Mesendoderm (in vitro differentiated cells): ENCODE measurements around the gene SLC49A3.
"Not testable (repeated sequence)": the region's sequence is repeated elsewhere in the genome, so short reads cannot be mapped to it uniquely, and the experiment has no call there.

Experiments
- DNase-seq: peaks from one replicate; pipeline ENCODE4 v3.0.0; 2013
- H2AK5ac ChIP-seq: 2 replicates; pipeline ENCODE4 v1.6.1; 2013; ENCODE audit warnings: low read length, inconsistent platforms
- H2BK120ac ChIP-seq: 2 replicates; pipeline ENCODE4 v1.6.1; 2013; ENCODE audit warnings: low read depth, mild to moderate bottlenecking, low read length, moderate library complexity, mixed read lengths
- H2BK15ac ChIP-seq: replicated peaks from 2 replicates; pipeline ENCODE4 v1.6.1; 2013; ENCODE audit warnings: low read depth, mild to moderate bottlenecking, moderate library complexity
- H2BK5ac ChIP-seq: 2 replicates; pipeline ENCODE4 v1.6.1; 2013; ENCODE audit warnings: low read length, inconsistent platforms
- H3K18ac ChIP-seq: 2 replicates; pipeline ENCODE4 v1.6.1; 2013; ENCODE audit warnings: mild to moderate bottlenecking, low read length, mixed read lengths
- H3K23ac ChIP-seq: one replicate; pipeline ENCODE4 v1.6.1; 2013; ENCODE audit warnings: low read length
- H3K27ac ChIP-seq: 2 replicates; pipeline ENCODE4 v1.5.1; 2013; ENCODE audit warnings: low read depth, mild to moderate bottlenecking, inconsistent platforms, low read length, moderate library complexity
- H3K27me3 ChIP-seq: 2 replicates; pipeline ENCODE4 v1.6.1; 2013; ENCODE audit warnings: low read length, control low read depth, mild to moderate bottlenecking, inconsistent platforms; ENCODE audit not compliant: insufficient read depth, poor library complexity
- H3K36me3 ChIP-seq: 2 replicates; pipeline ENCODE4 v1.6.1; 2013; ENCODE audit warnings: low read length, inconsistent platforms; ENCODE audit not compliant: control insufficient read depth, insufficient read depth
- H3K4ac ChIP-seq: one replicate; pipeline ENCODE4 v1.6.1; 2013; ENCODE audit warnings: low read depth, mild to moderate bottlenecking, low read length, moderate library complexity
- H3K4me1 ChIP-seq: 2 replicates; pipeline ENCODE4 v1.6.1; 2013; ENCODE audit warnings: low read depth, low read length, inconsistent platforms; ENCODE audit not compliant: control insufficient read depth
- H3K4me2 ChIP-seq: 2 replicates; pipeline ENCODE4 v1.6.1; 2013; ENCODE audit warnings: low read length
- H3K4me3 ChIP-seq: 2 replicates; pipeline ENCODE4 v1.5.1; 2013; ENCODE audit warnings: mild to moderate bottlenecking, low read length
- H3K56ac ChIP-seq: one replicate; pipeline ENCODE4 v1.6.1; 2013; ENCODE audit warnings: low read length
- H3K79me1 ChIP-seq: 2 replicates; pipeline ENCODE4 v1.6.1; 2013; ENCODE audit warnings: low read length, inconsistent platforms
- H3K79me2 ChIP-seq: 2 replicates; pipeline ENCODE4 v1.6.1; 2013; ENCODE audit warnings: mild to moderate bottlenecking, low read length; ENCODE audit not compliant: control insufficient read depth, insufficient read depth
- H3K9ac ChIP-seq: 2 replicates; pipeline ENCODE4 v1.6.1; 2013; ENCODE audit warnings: low read length, inconsistent platforms
- H4K5ac ChIP-seq: one replicate; pipeline ENCODE4 v1.6.1; 2013; ENCODE audit warnings: low read length
- H4K8ac ChIP-seq: one replicate; pipeline ENCODE4 v1.6.1; 2013; ENCODE audit warnings: low read depth, mild to moderate bottlenecking, control low read depth, low read length, moderate library complexity
- WGBS: extraction: QIAGEN DNeasy Blood & Tissue Kit; methylation state at CpG from one replicate; pipeline ENCODE4 v1.1.7; 2013; ENCODE audit warnings: low lambda C conversion rate, missing lambda C conversion rate; ENCODE audit not compliant: insufficient coverage; ENCODE audit errors: extremely low coverage; 5-methylcytosine and 5-hydroxymethylcytosine counted together

The SLC49A3 gene

DNA sequence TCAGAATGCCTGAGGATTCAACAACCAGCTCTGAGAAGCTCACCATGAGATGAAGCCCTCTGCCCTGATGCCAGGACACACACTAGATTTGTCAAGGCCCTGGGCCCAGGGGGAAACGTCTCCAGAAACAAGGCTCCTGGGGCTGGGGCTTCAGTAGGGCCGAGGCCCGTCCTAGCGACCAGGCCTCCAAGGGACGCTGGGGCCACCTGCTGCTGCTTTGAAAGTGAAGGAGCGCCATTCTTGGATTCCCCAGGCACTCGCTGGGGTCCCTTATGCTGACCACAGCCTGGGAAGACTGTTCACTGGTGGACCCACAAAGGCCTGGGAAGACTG, 39.7 kb downstream of the SLC49A3 start:
- Histone ChIP-seq H3K4me3 (no peak overlapping the region), H3K27ac (no peak overlapping the region), H4K8ac (no peak overlapping the region), H3K4me1 (no peaks in the 10 kb centered on the region), H3K4ac (no peak overlapping the region), H2BK120ac (no peak overlapping the region), H3K9ac (no peak overlapping the region), H3K18ac (no peak overlapping the region), H2BK5ac (no peak overlapping the region), H3K79me2 (no peaks in the 10 kb centered on the region), H2BK15ac (no peak overlapping the region), H3K79me1 (no peaks in the 10 kb centered on the region), H3K4me2 (no peak overlapping the region), H3K56ac (no peak overlapping the region), H2AK5ac (no peak overlapping the region), H3K36me3 (no peaks in the 10 kb centered on the region), H4K5ac (no peak overlapping the region), H3K27me3 (no peaks in the 10 kb centered on the region), H3K23ac (no peak overlapping the region)
- DNase-seq = no peak
- WGBS = no CpG with 5 or more reads among the region's 7 CpGs

DNA sequence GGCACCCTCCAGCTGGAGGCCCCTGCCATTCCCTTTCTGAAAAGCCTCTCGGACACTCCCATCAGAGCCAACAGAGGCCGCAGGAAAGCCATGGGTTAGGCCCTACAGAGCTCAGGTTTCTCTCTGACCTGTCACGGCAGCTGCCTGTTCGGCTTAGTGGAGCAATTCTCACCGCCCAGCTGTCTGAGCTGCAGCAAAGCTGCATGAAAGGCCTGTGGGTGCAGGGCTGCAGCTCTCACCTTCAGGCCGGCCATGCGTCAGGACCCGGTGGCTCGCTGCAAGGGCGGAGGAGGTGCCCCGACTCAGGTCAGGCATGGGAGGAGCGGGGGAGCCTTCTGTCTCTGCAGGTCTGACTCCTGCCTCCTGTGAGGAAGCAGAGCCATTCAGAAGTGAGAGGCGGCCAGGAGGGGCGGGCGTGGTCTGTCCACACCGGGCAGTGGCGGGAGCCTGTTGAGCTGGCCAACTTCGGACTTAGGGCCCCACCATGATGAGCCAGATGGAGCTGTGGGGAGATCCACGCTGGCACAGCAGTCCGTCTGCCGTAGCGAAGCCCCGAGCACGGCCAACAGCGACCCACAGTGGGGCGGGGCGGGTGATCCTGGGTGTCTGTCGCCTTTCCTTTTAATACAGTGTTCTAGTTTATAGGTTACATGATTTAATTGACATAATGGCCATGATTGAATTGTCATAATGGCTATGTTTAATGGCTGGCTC, 40.2 kb downstream of the SLC49A3 start:
- Histone ChIP-seq H4K8ac (no peak overlapping the region), H3K79me1 (no peaks in the 10 kb centered on the region), H3K4ac (no peak overlapping the region), H4K5ac (no peak overlapping the region), H3K79me2 (no peaks in the 10 kb centered on the region), H3K4me3 (no peak overlapping the region), H3K9ac (no peak overlapping the region), H3K4me1 (no peaks in the 10 kb centered on the region), H2BK15ac (no peak overlapping the region), H3K36me3 (no peaks in the 10 kb centered on the region), H2BK120ac (no peak overlapping the region), H3K56ac (no peak overlapping the region), H2BK5ac (no peak overlapping the region), H3K27me3 (no peaks in the 10 kb centered on the region), H3K27ac (no peak overlapping the region), H3K4me2 (no peak overlapping the region), H3K23ac (no peak overlapping the region), H2AK5ac (no peak overlapping the region), H3K18ac (no peak overlapping the region)
- no CpG with 5 or more reads among the region's 28 CpGs for WGBS
- peak; percentile 22 for DNase-seq

DNA sequence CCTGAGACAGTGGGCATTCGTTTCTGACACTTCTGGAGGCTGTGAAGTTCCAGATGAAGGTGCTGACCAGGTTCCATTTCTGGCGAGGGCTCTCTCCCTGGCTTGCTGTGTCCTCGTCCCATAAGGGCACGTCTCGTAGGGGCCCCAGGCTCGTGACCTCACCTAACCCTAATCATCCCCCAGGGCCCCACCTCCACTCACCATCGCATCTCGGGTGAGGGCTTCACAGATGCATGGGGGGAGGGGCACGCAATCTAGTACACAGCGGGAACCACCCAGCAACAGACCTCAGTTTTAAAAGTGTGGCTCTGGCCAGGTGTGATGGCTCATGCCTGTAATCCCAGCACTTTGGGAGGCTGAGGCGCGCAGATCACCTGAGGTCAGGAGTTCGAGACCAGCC, 41.5 kb downstream of the SLC49A3 start:
- no peaks in the 10 kb centered on the region for H3K79me1 ChIP-seq
- no peak overlapping the region for H3K9ac ChIP-seq
- no peak overlapping the region for H3K27ac ChIP-seq
- no peak overlapping the region for H2BK15ac ChIP-seq
- H2BK5ac ChIP-seq = no peak overlapping the region
- H3K4ac ChIP-seq = no peak overlapping the region
- no peak overlapping the region for H3K18ac ChIP-seq
- H2BK120ac ChIP-seq = no peak overlapping the region
- H4K8ac ChIP-seq = no peak overlapping the region
- no peaks in the 10 kb centered on the region for H3K4me1 ChIP-seq
- H3K23ac ChIP-seq = no peak overlapping the region
- DNase-seq = no peak
- H3K36me3 ChIP-seq = no peaks in the 10 kb centered on the region
- H3K56ac ChIP-seq = no peak overlapping the region
- no peak overlapping the region for H3K4me2 ChIP-seq
- no peak overlapping the region for H2AK5ac ChIP-seq
- no peak overlapping the region for H4K5ac ChIP-seq
- no peak overlapping the region for H3K4me3 ChIP-seq
- no CpG with 5 or more reads among the region's 13 CpGs for WGBS
- no peaks in the 10 kb centered on the region for H3K79me2 ChIP-seq
- no peaks in the 10 kb centered on the region for H3K27me3 ChIP-seq

DNA sequence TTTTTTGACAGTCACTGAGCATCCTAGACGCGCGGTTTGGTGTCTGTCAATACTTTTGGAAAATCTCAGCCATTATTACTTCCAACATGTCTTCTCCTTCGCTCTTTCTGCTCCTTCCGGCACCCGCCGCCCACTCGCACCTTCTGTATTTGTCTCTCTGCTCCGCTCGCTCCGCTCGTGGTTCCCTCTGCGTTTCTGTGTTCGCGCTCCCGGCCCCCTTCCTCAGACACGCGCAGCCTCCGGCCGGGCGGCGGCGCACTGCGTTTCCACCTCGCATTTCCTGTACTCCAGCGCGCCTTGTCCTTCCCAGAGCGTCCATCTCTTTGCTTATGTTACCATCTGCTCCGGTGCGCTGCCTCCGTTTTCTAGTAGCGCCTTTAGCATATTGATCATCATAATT, 42.5 kb downstream of the SLC49A3 start:
- WGBS = no CpG with 5 or more reads among the region's 32 CpGs
- no peak overlapping the region for H3K23ac ChIP-seq
- no peak overlapping the region for H4K5ac ChIP-seq
- H2BK120ac ChIP-seq = no peak overlapping the region
- no peaks in the 10 kb centered on the region for H3K79me2 ChIP-seq
- no peak overlapping the region for H2BK15ac ChIP-seq
- no peak overlapping the region for H4K8ac ChIP-seq
- H3K4me1 ChIP-seq = no peaks in the 10 kb centered on the region
- H3K36me3 ChIP-seq = no peaks in the 10 kb centered on the region
- no peaks in the 10 kb centered on the region for H3K27me3 ChIP-seq
- no peak for DNase-seq
- H2BK5ac ChIP-seq = no peak overlapping the region
- H3K4ac ChIP-seq = no peak overlapping the region
- H3K9ac ChIP-seq = no peak overlapping the region
- H2AK5ac ChIP-seq = no peak overlapping the region
- H3K79me1 ChIP-seq = no peaks in the 10 kb centered on the region
- no peak overlapping the region for H3K4me3 ChIP-seq
- H3K18ac ChIP-seq = no peak overlapping the region
- H3K27ac ChIP-seq = no peak overlapping the region
- H3K4me2 ChIP-seq = no peak overlapping the region
- no peak overlapping the region for H3K56ac ChIP-seq

DNA sequence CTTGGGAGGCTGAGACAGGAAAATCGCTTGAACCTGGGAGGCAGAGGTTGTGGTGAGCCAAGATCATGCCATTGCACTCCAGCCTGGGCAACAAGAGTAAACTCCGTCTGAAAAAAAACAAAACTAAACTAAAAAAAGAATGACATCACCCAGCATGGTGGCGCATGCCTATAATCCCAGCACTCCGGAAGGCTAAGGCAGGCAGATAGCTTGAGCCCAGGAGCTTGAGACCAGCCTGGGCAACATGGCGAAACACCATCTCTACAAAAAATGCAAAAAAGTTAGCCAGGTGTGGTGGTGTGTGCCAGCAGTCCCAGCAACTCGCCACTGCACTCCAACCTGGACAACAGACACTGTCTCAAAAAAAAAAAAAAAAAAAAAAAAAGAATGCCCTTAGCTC, 46.6 kb downstream of the SLC49A3 start:
- H3K18ac ChIP-seq, H3K4me2 ChIP-seq, H3K27ac ChIP-seq, H2AK5ac ChIP-seq, H3K4me1 ChIP-seq, H3K36me3 ChIP-seq, H3K23ac ChIP-seq, H3K9ac ChIP-seq, H3K27me3 ChIP-seq, H2BK5ac ChIP-seq, H2BK120ac ChIP-seq, H4K8ac ChIP-seq, H3K4ac ChIP-seq, H4K5ac ChIP-seq, H3K79me1 ChIP-seq, DNase-seq, H2BK15ac ChIP-seq, H3K56ac ChIP-seq, H3K79me2 ChIP-seq, H3K4me3 ChIP-seq: not testable (repeated sequence)
- WGBS = no CpG with 5 or more reads among the region's 6 CpGs
